Measurements from ENCODE around the gene DDX25.

DDX25 gene

DNA sequence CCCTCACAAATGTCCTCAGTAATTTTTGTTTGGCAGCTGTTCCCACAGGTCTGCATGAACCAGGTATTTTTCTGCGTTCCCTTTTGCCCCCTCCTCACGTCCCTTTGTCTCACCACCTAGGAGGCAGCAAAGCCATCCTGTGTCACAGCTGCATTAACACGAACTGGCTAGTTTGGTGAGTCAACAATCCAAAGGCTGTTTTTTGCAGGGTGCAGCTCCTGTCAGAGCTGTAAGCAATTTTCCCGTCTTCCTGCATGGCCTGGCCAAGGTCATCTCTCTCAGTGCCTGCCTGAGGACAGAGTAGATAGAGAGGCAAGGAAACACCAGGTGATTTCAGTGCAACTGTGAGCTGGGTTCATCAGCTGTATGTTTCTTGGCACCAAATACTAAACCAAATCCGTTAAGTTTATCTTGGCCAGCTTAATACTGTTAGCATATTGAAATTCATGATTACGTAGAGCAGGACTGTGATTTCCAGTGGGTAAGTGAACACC is 21.0 kb downstream of the DDX25 start:
- no peaks in the 10 kb centered on the region for H3K27me3 ChIP-seq (ENCODE audit: control insufficient read depth, insufficient read depth, low read length)
- no peaks in the 10 kb centered on the region for H3K36me3 ChIP-seq (ENCODE audit: control insufficient read depth, insufficient read depth, low read length)
- no peak overlapping the region for H3K27ac ChIP-seq (ENCODE audit: low read length)
- WGBS (ENCODE audit: insufficient coverage, insufficient read length): no CpG with 5 or more reads among the region's 6 CpGs
- H3K9me3 ChIP-seq (ENCODE audit: control insufficient read depth, insufficient read depth, low read length): no peaks in the 10 kb centered on the region
- no peak for DNase-seq (ENCODE audit: low read depth, low spot score)
- no peaks in the 10 kb centered on the region for H3K4me1 ChIP-seq (ENCODE audit: control insufficient read depth, insufficient read depth, low read length)
- H3K4me3 ChIP-seq (ENCODE audit: low read length): no peak overlapping the region

DNA sequence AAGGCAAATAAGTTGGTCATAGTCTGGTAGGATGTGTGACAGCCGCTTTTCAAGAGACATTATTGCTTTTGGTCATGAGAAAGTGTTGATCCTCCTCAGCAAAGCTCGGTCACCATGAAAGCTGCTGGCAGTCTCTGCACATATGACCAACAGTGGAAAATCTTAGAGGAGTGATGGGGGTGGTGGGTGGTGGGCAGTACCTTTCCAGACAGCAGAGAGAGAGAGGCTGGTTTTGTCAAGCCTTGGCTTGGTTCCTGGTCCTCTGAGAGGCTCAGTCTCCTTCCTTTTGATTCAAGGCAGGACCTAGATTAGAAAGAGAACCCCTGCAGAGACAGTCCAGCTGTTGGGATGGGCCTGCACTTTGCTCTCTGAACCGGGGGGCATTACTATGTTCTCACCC is 21.5 kb downstream of the DDX25 start:
- no peak overlapping the region for H3K4me3 ChIP-seq (ENCODE audit: low read length)
- no peak overlapping the region for H3K27ac ChIP-seq (ENCODE audit: low read length)
- no peaks in the 10 kb centered on the region for H3K9me3 ChIP-seq (ENCODE audit: control insufficient read depth, insufficient read depth, low read length)
- no peak for DNase-seq (ENCODE audit: low read depth, low spot score)
- WGBS (ENCODE audit: insufficient coverage, insufficient read length): no CpG with 5 or more reads among the region's 3 CpGs
- no peaks in the 10 kb centered on the region for H3K27me3 ChIP-seq (ENCODE audit: control insufficient read depth, insufficient read depth, low read length)
- no peaks in the 10 kb centered on the region for H3K4me1 ChIP-seq (ENCODE audit: control insufficient read depth, insufficient read depth, low read length)
- H3K36me3 ChIP-seq (ENCODE audit: control insufficient read depth, insufficient read depth, low read length): no peaks in the 10 kb centered on the region

DNA sequence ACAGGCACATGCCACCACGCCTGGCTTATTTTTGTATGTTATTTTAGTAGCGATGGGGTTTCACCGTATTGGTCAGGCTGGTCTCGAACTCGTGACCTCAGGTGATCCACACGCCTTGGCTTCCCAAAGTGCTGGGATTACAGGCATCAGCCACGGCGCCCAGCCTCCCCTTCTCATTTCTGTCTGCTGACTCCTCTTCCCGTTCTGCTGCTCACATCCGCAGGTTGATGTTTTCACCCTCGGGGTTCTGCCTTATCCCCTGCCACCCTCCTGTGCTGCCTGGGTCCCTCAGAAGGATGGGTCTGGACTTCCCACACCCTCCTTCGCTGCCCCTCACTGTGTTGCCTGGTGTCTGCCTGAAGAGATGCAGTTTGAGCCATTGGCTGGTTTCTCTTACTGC is 22.4 kb downstream of the DDX25 start:
- Histone ChIP-seq H3K4me3 (ENCODE audit: low read length) (no peak overlapping the region), H3K27ac (ENCODE audit: low read length) (no peak overlapping the region), H3K9me3 (ENCODE audit: control insufficient read depth, insufficient read depth, low read length) (no peaks in the 10 kb centered on the region), H3K4me1 (ENCODE audit: control insufficient read depth, insufficient read depth, low read length) (no peaks in the 10 kb centered on the region), H3K36me3 (ENCODE audit: control insufficient read depth, insufficient read depth, low read length) (no peaks in the 10 kb centered on the region), H3K27me3 (ENCODE audit: control insufficient read depth, insufficient read depth, low read length) (no peaks in the 10 kb centered on the region)
- DNase-seq (ENCODE audit: low read depth, low spot score): no peak
- WGBS (ENCODE audit: insufficient coverage, insufficient read length): no CpG with 5 or more reads among the region's 12 CpGs

DNA sequence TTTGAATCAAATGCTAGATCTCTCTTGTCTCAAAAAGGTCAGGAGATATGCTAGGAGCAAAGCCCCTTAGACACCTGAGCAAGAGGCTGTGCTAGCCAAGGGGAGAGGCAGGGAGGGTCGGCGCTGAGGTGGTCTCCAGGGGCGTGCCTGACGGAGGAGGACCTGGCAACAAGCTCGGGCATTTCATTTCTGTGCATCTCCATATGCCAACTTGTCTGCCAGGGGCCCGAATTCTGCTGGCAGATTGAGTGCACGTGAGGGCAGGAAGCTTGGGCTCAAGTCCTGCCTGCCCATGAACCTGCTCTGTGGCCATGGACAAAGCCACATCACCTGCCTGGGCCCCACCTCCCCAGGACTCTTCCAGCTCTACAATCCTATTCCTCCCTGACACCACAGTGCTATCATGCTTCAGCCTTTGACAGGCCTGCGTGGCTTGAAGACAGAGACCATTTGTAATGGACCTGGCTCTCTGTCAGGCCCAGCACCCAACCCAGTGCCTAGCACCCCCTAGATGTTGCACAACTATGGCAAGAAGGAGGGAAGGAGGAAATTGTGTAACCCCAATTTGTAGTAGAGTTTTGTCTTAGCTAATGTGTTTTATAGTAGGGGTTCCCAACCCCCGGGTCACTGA is 25.3 kb downstream of the DDX25 start:
- no peaks in the 10 kb centered on the region; the same call in 1 of the 2 replicates for H3K36me3 ChIP-seq (ENCODE audit: control insufficient read depth, insufficient read depth, low read length)
- H3K4me3 ChIP-seq (ENCODE audit: low read length): no peak overlapping the region
- H3K9me3 ChIP-seq (ENCODE audit: control insufficient read depth, insufficient read depth, low read length): no peaks in the 10 kb centered on the region
- no peak for DNase-seq (ENCODE audit: low read depth, low spot score)
- no CpG with 5 or more reads among the region's 9 CpGs for WGBS (ENCODE audit: insufficient coverage, insufficient read length)
- H3K27me3 ChIP-seq (ENCODE audit: control insufficient read depth, insufficient read depth, low read length): no peaks in the 10 kb centered on the region
- H3K4me1 ChIP-seq (ENCODE audit: control insufficient read depth, insufficient read depth, low read length): peaks cover 2% of the 10 kb centered on the region; the same call in 1 of the 2 replicates
- no peak overlapping the region for H3K27ac ChIP-seq (ENCODE audit: low read length)

DNA sequence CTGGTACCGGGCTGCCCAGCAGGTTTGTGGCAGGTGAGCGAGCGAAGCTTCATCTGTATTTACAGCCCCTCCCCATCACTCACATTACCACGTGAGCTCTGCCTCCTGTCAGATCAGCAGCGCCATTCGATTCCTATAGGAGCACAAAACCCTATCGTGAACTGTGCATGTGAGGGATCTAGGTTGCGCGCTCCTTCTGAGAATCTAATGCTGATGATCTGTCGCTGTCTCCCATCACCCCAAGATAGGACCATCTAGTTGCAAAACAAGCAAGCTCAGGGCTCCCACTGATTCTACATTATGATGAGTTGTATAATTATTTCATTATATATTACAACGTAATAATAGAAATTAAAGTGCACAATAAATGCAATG is 25.8 kb downstream of the DDX25 start:
- Histone ChIP-seq H3K4me1 (ENCODE audit: control insufficient read depth, insufficient read depth, low read length) (peaks cover 2% of the 10 kb centered on the region; the same call in 1 of the 2 replicates), H3K27me3 (ENCODE audit: control insufficient read depth, insufficient read depth, low read length) (no peaks in the 10 kb centered on the region), H3K36me3 (ENCODE audit: control insufficient read depth, insufficient read depth, low read length) (no peaks in the 10 kb centered on the region; the same call in 1 of the 2 replicates), H3K9me3 (ENCODE audit: control insufficient read depth, insufficient read depth, low read length) (no peaks in the 10 kb centered on the region), H3K4me3 (ENCODE audit: low read length) (no peak overlapping the region), H3K27ac (ENCODE audit: low read length) (no peak overlapping the region)
- no CpG with 5 or more reads among the region's 11 CpGs for WGBS (ENCODE audit: insufficient coverage, insufficient read length)
- DNase-seq (ENCODE audit: low read depth, low spot score): no peak

DNA sequence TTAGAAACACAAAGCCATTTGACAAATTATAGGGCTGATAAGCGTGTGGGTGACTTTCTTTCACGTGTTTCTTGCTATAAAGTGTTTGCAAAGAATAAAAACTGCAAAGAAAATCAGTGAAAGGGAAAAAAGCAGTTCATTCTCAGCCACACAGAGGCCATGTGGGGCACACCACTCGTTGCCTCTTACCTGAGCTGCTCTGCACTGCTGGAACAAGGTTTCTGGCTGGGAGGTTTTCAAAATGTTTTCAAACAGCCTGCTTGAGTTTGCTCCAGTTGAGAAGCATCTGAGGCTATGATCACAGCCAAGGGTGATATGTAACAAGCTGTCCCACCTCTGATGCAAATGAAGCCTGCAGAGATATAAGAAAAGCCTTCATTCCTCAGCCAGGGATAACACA is 26.8 kb downstream of the DDX25 start:
- no CpG with 5 or more reads among the region's 3 CpGs for WGBS (ENCODE audit: insufficient coverage, insufficient read length)

DNA sequence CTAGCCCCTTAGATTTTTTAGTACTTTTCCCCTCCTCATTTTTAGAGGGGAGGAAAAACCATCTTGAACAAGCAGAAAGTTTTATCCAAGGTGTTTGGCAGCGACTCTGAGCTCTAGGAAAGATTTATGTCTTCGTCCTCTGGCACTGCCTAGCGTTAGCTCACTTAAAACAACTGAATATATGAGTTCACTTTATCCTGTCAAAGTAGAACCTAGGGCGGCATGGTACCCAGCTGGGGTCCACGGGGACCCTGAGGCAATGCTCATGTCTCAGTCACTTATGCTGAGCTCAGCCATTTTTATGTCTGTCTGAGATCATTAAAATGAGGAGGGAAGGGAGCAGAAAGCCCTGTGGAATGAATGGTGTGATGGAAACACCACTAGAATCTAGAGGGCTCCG is 27.4 kb downstream of the DDX25 start:
- H3K36me3 ChIP-seq (ENCODE audit: control insufficient read depth, insufficient read depth, low read length): no peaks in the 10 kb centered on the region; the same call in 1 of the 2 replicates
- no peaks in the 10 kb centered on the region for H3K27me3 ChIP-seq (ENCODE audit: control insufficient read depth, insufficient read depth, low read length)
- H3K4me1 ChIP-seq (ENCODE audit: control insufficient read depth, insufficient read depth, low read length): peaks cover 2% of the 10 kb centered on the region; the same call in 1 of the 2 replicates
- H3K4me3 ChIP-seq (ENCODE audit: low read length): no peak overlapping the region
- DNase-seq (ENCODE audit: low read depth, low spot score): no peak
- no peak overlapping the region for H3K27ac ChIP-seq (ENCODE audit: low read length)
- WGBS (ENCODE audit: insufficient coverage, insufficient read length): no CpG with 5 or more reads among the region's 6 CpGs
- no peaks in the 10 kb centered on the region for H3K9me3 ChIP-seq (ENCODE audit: control insufficient read depth, insufficient read depth, low read length)

More for the DNA sequence above, 26.8 kb downstream of the DDX25 start:
- DNase-seq (ENCODE audit: low read depth, low spot score): no peak
- H3K27ac ChIP-seq (ENCODE audit: low read length): no peak overlapping the region
- no peaks in the 10 kb centered on the region for H3K9me3 ChIP-seq (ENCODE audit: control insufficient read depth, insufficient read depth, low read length)
- H3K27me3 ChIP-seq (ENCODE audit: control insufficient read depth, insufficient read depth, low read length): no peaks in the 10 kb centered on the region
- no peaks in the 10 kb centered on the region; the same call in 1 of the 2 replicates for H3K36me3 ChIP-seq (ENCODE audit: control insufficient read depth, insufficient read depth, low read length)
- H3K4me3 ChIP-seq (ENCODE audit: low read length): no peak overlapping the region
- peaks cover 2% of the 10 kb centered on the region; the same call in 1 of the 2 replicates for H3K4me1 ChIP-seq (ENCODE audit: control insufficient read depth, insufficient read depth, low read length)

DNA sequence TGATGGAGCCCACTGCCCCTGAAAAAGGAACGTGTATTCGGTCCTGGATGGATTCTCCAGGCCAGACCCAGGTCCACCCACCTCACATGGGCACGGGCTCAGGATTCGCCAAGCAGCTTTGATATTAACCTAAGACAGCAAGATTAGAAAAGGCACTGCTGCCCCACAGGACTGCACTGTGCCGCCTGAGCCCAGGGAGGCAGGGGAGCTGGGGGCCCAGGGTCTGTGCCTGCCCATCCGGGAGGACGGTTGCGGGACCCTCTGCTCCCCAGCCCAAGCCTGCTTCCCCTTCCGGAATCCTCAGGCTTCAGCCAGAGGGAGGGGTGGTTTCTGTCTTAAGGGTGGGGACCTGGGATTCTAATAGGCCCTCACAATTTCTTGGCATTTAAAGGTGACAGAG is 28.0 kb downstream of the DDX25 start:
- no peak for DNase-seq (ENCODE audit: low read depth, low spot score)

DNA sequence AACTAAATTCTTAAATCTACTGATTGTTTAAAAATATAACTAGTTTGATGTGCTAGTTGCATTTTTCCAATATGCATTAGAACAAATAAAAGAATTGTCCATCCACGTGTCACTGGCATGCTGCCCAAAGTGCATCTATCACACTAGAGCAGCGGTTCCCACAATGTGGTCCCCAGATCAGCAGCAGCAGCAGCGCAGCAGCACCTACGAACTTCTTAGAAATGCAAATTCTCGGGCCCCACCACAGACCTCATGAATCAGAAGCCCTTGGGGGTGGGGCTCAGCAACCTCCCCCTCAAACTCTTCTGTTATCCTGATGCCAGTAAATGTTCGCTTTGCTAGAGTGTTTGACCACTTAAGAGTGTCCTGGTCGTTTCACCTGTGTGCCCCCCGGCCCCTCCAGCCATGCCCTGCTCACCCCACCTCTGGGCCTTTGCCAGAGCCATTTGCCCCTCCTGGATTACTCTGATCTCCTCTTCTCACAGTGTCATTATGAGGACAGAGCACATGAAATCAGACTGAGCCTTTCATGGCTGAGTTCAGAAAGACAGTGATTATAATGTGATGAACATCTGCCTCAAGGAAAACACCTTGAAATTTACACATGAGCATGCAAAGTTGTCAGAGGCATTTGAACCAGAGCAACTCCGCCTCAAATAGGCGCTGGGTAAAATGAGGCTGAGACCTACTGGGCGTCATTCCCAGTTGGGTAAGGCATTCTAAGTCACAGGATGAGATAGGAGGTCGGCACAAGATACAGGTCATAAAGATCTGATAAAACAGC is 28.9 kb downstream of the DDX25 start:
- Histone ChIP-seq H3K9me3 (ENCODE audit: control insufficient read depth, insufficient read depth, low read length) (no peaks in the 10 kb centered on the region), H3K36me3 (ENCODE audit: control insufficient read depth, insufficient read depth, low read length) (no peaks in the 10 kb centered on the region; the same call in 1 of the 2 replicates), H3K27me3 (ENCODE audit: control insufficient read depth, insufficient read depth, low read length) (no peaks in the 10 kb centered on the region), H3K27ac (ENCODE audit: low read length) (no peak overlapping the region), H3K4me3 (ENCODE audit: low read length) (no peak overlapping the region), H3K4me1 (ENCODE audit: control insufficient read depth, insufficient read depth, low read length) (peaks cover 2% of the 10 kb centered on the region; the same call in 1 of the 2 replicates)
- no CpG with 5 or more reads among the region's 12 CpGs for WGBS (ENCODE audit: insufficient coverage, insufficient read length)
- DNase-seq (ENCODE audit: low read depth, low spot score): no peak

More for the DNA sequence above, 28.0 kb downstream of the DDX25 start:
- Histone ChIP-seq H3K4me1 (ENCODE audit: control insufficient read depth, insufficient read depth, low read length) (peaks cover 2% of the 10 kb centered on the region; the same call in 1 of the 2 replicates), H3K27me3 (ENCODE audit: control insufficient read depth, insufficient read depth, low read length) (no peaks in the 10 kb centered on the region), H3K27ac (ENCODE audit: low read length) (no peak overlapping the region), H3K36me3 (ENCODE audit: control insufficient read depth, insufficient read depth, low read length) (no peaks in the 10 kb centered on the region; the same call in 1 of the 2 replicates), H3K4me3 (ENCODE audit: low read length) (no peak overlapping the region), H3K9me3 (ENCODE audit: control insufficient read depth, insufficient read depth, low read length) (no peaks in the 10 kb centered on the region)
- WGBS (ENCODE audit: insufficient coverage, insufficient read length): no CpG with 5 or more reads among the region's 9 CpGs

DNA sequence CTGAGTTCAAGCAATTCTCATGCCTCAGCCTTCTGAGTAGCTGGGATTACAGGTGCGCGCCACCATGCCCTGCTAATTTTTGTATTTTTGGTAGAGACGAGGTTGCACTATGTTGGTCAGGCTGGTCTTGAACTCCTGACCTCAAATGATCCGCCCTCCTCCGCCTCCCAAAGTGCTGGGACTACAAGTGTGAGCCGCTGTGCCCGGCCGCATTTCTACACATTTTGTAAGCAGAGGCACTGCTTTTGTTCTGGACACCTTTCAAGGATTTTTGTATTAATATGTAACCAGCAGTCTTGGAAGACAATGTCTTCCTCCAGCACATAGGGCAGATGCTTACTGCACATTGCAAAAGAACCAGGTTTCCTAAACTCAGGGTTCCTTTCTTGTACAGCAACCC is 30.2 kb downstream of the DDX25 start:
- no peaks in the 10 kb centered on the region for H3K9me3 ChIP-seq (ENCODE audit: control insufficient read depth, insufficient read depth, low read length)
- DNase-seq (ENCODE audit: low read depth, low spot score): no peak
- no peak overlapping the region for H3K4me3 ChIP-seq (ENCODE audit: low read length)
- peaks cover 2% of the 10 kb centered on the region; the same call in 1 of the 2 replicates for H3K4me1 ChIP-seq (ENCODE audit: control insufficient read depth, insufficient read depth, low read length)
- H3K27ac ChIP-seq (ENCODE audit: low read length): no peak overlapping the region
- no CpG with 5 or more reads among the region's 8 CpGs for WGBS (ENCODE audit: insufficient coverage, insufficient read length)
- no peaks in the 10 kb centered on the region for H3K27me3 ChIP-seq (ENCODE audit: control insufficient read depth, insufficient read depth, low read length)
- H3K36me3 ChIP-seq (ENCODE audit: control insufficient read depth, insufficient read depth, low read length): no peaks in the 10 kb centered on the region; the same call in 1 of the 2 replicates

Data from iPS DF 6.9 (cell line).